Stomach (tissue), 9 donors: ENCODE results near the gene PAOX. TPM values are rescaled to one million over a fixed set of nuclear protein-coding genes. Genes with fewer than 3 reads are reported as not detected.

Experiments
- DNase-seq, 2 donors: peaks; one replicate each; pipeline versions ENCODE4 v3.0.0 to v3.0.0-alpha.2; 2013 to 2019
- H3K27ac ChIP-seq, 5 donors: fragments of 200-600 bp in 4 of 5; sonication (generic) in 4 of 5; one replicate each; pipeline ENCODE4 v1.5.1; 2013 to 2019; ENCODE audit warnings: mild to moderate bottlenecking in 1 of 5, moderate library complexity in 1 of 5
- H3K27me3 ChIP-seq, 3 donors: fragments of 200-600 bp; sonication (generic); one replicate each; pipeline ENCODE4 v1.5.1; 2017 to 2019; ENCODE audit warnings: mixed run types in 1 of 3
- H3K36me3 ChIP-seq, 4 donors: fragments of 200-600 bp; sonication (generic); 1 replicate in 3 of 4; 2 replicates in 1 of 4; pipeline ENCODE4 v1.5.1; 2016 to 2019
- H3K4me1 ChIP-seq, 4 donors: fragments of 200-600 bp; sonication (generic); one replicate each; pipeline ENCODE4 v1.5.1; 2016 to 2019
- H3K4me3 ChIP-seq, 4 donors: fragments of 200-600 bp; sonication (generic) in 3 of 4; one replicate each; pipeline ENCODE4 v1.5.1; 2016 to 2019; ENCODE audit warnings: mild to moderate bottlenecking in 1 of 4
- H3K9me3 ChIP-seq, 4 donors: fragments of 200-600 bp; sonication (generic); one replicate each; pipeline ENCODE4 v1.5.1; 2016 to 2019
- CTCF ChIP-seq, 7 experiments: fragments of 450-650 bp in 4 of 7; fragments of 200-600 bp in 3 of 7; sonication (generic) in 3 of 7; IDR thresholded peaks; one replicate each; pipeline ENCODE4 v1.5.1; 2016 to 2019; ENCODE audit warnings: antibody characterized with exemption in 7 of 7, control low read depth in 2 of 7, mild to moderate bottlenecking in 1 of 7
- EP300 ChIP-seq: sonication (generic); formaldehyde crosslinking; IDR thresholded peaks from one replicate; pipeline ENCODE4 v1.6.1; 2017; ENCODE audit warnings: antibody characterized with exemption
- POLR2A ChIP-seq, 4 donors: fragments of 450-650 bp; IDR thresholded peaks; one replicate each; pipeline ENCODE4 v1.6.1; 2016; ENCODE audit warnings: antibody characterized with exemption in 4 of 4, control low read depth in 2 of 4, mild to moderate bottlenecking in 1 of 4, moderate library complexity in 1 of 4
- POLR2AphosphoS5 ChIP-seq, 3 donors: sonication (generic); formaldehyde crosslinking; IDR thresholded peaks; one replicate each; pipeline ENCODE4 v1.6.1; 2016; ENCODE audit warnings: antibody characterized with exemption in 3 of 3
- WGBS, 5 donors: extraction: QIAGEN DNeasy Blood & Tissue Kit in 3 of 5; methylation state at CpG; one replicate each; pipeline versions ENCODE4 v1.1.5 to v1.1.7; 2013 to 2018; 5-methylcytosine and 5-hydroxymethylcytosine counted together
- intact Hi-C: fragments of 100-400 bp; cut with DNase I; formaldehyde crosslinking; loops from one replicate; pipeline ENCODE4 v1.15.1; 2023; ENCODE audit warnings: low total_unique reads
- polyA plus RNA-seq, 3 donors: library from polyadenylated mRNA; stranded (reverse); fragments of 200-250 nt; gene quantifications; one replicate each; pipeline ENCODE4 v1.2.3, GENCODE V29; 2013
- total RNA-seq, 5 donors: library from RNA; depleted of rRNA; stranded (reverse); fragments of >200 nt; gene quantifications; one replicate each; pipeline versions ENCODE4 v1.1.0 to v1.2.3, GENCODE V29; 2014 to 2016
- donor health status: healthy with polysubstance abuse.
- donor health status: Bipolar disorder and iron deficiency.
- donor health status: healthy.

Gene PAOX
- total and polyA plus RNA-seq, 8 donors = 3.3 to 40.0 (median 11.5) TPM

GRCh38 chr10:133338080-133339071 lies 40.7 kb upstream of the PAOX start:
- intact Hi-C loops = no loop called here
- no peak for TF ChIP-seq CTCF (IDR thresholded peaks at IDR 0.05)
- TF ChIP-seq POLR2A (IDR thresholded peaks at IDR 0.05) = no peak
- no peak for TF ChIP-seq EP300
- TF ChIP-seq POLR2AphosphoS5 (IDR thresholded peaks at IDR 0.05) = no peak
- DNase-seq = no peak
- H3K27me3 ChIP-seq = peaks cover 18 to 92% (median 54%) of the 10 kb centered on the region in 3 donors
- H3K36me3 ChIP-seq = no peaks in the 10 kb centered on the region
- WGBS, 5 donors = 82 to 87% (median 85%) methylated on average over 10 of the region's 10 CpGs
- H3K4me3 ChIP-seq = no peak overlapping the region
- no peaks in the 10 kb centered on the region for H3K9me3 ChIP-seq
- no peak overlapping the region for H3K27ac ChIP-seq
- peaks cover 23 to 25% (median 24%) of the 10 kb centered on the region in 4 donors for H3K4me1 ChIP-seq

- WGBS, 5 donors = 84 to 94% (median 89%) methylated on average over 12 to 13 of the region's 13 CpGs
- Histone ChIP-seq H3K4me3 (no peak overlapping the region), H3K27ac (no peak overlapping the region), H3K27me3 (peaks cover 15 to 99% (median 57%) of the 10 kb centered on the region in 3 donors), H3K4me1 (peaks cover 21 to 23% (median 22%) of the 10 kb centered on the region in 4 donors), H3K9me3 (no peaks in the 10 kb centered on the region), H3K36me3 (no peaks in the 10 kb centered on the region)
- no peak for DNase-seq
- TF ChIP-seq CTCF (IDR thresholded peaks at IDR 0.05) (no peak), EP300 (no peak), POLR2AphosphoS5 (IDR thresholded peaks at IDR 0.05) (no peak), POLR2A (IDR thresholded peaks at IDR 0.05) (no peak)
- intact Hi-C loops = no loop called here
Measured at GRCh38 chr10:133339708-133340380, 39.2 kb upstream of the PAOX start.

DNA sequence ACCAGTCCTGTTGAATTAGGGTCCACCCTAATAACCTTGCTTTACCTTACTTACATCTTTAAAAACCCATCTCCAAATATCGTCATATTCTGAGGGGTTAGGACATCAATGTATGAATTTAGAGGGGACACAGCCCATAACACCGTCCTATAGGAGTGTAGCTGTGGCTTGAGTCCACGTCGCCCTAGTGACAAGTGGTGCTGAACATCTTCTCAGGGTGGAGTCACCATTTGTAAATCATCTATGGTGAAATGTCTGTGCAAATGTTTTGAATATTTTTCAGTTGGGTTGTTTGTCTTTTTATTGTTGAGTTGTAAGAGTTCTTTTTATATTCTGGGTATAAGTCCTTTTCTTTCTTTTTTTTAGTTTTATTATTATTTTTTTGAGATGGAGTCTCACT lies 37.1 kb upstream of the PAOX start:
- Histone ChIP-seq H3K36me3 (no peaks in the 10 kb centered on the region), H3K27ac (no peak overlapping the region), H3K4me1 (peaks cover under 1 to 3% (median 2%) of the 10 kb centered on the region in 4 donors), H3K4me3 (no peak overlapping the region), H3K27me3 (peaks cover 0 to 99% (median 46%) of the 10 kb centered on the region in 3 donors), H3K9me3 (no peaks in the 10 kb centered on the region)
- no peak for DNase-seq
- 85 to 92% (median 91%) methylated on average over 4 of the region's 4 CpGs for WGBS, 5 donors
- intact Hi-C loops = no loop called here
- TF ChIP-seq CTCF (IDR thresholded peaks at IDR 0.05) (no peak), POLR2AphosphoS5 (IDR thresholded peaks at IDR 0.05) (no peak), POLR2A (IDR thresholded peaks at IDR 0.05) (no peak), EP300 (no peak)

- 68 to 83% (median 77%) methylated on average over 8 of the region's 8 CpGs for whole genome bisulfite sequencing, 5 donors
- intact Hi-C loops = no loop called here
- DNase-seq = no peak
- TF ChIP-seq POLR2A (IDR thresholded peaks at IDR 0.05) = no peak
- no peak for TF ChIP-seq EP300
- no peak for TF ChIP-seq POLR2AphosphoS5 (IDR thresholded peaks at IDR 0.05)
- H3K4me1 ChIP-seq = peaks cover 0 to 9% (median 7%) of the 10 kb centered on the region in 4 donors
- peaks cover 0 to 99% (median 46%) of the 10 kb centered on the region in 3 donors for H3K27me3 ChIP-seq
- no peak overlapping the region for H3K4me3 ChIP-seq
- no peaks in the 10 kb centered on the region for H3K36me3 ChIP-seq
- H3K9me3 ChIP-seq = no peaks in the 10 kb centered on the region
- no peak overlapping the region for H3K27ac ChIP-seq
Measured at GRCh38 chr10:133342942-133343341, 36.1 kb upstream of the PAOX start.
